Activated effector memory CD4-positive, alpha-beta T cell treated with anti-CD3 and anti-CD28 coated beads, Interleukin-2, amount 50 U/mL, for 16 hours (primary cell): ENCODE data around the gene DNAJC30.
A peak's percentile ranks its signal among the peaks of the same experiment; 100 is the strongest.

ENCODE experiments used
- DNase-seq: peaks from one replicate; pipeline ENCODE4 v3.0.0-alpha.2; 2020

DNAJC30 gene

GRCh38 chr7:73707045-73707631 lies 23.9 kb upstream of the DNAJC30 start:
- DNase-seq, result no peak

GRCh38 chr7:73706126-73707044 lies 23.1 kb upstream of the DNAJC30 start:
- DNase-seq, result peak; percentile 74

GRCh38 chr7:73705551-73705920 lies 22.3 kb upstream of the DNAJC30 start:
- no peak for DNase-seq

GRCh38 chr7:73704640-73705550 lies 21.6 kb upstream of the DNAJC30 start:
- no peak for DNase-seq

GRCh38 chr7:73703757-73704639 lies 20.7 kb upstream of the DNAJC30 start:
- peak; percentile 71 for DNase-seq

- DNase-seq, result no peak
Measured at GRCh38 chr7:73703225-73703624, 20.0 kb upstream of the DNAJC30 start.

GRCh38 chr7:73702665-73703064 lies 19.4 kb upstream of the DNAJC30 start:
- no peak for DNase-seq

GRCh38 chr7:73702226-73702625 lies 19.0 kb upstream of the DNAJC30 start:
- no peak for DNase-seq

GRCh38 chr7:73701357-73701995 lies 18.2 kb upstream of the DNAJC30 start:
- peak; percentile 73 for DNase-seq

GRCh38 chr7:73700581-73701134 lies 17.4 kb upstream of the DNAJC30 start:
- no peak for DNase-seq

GRCh38 chr7:73700069-73700423 lies 16.8 kb upstream of the DNAJC30 start:
- DNase-seq, result no peak

- no peak for DNase-seq
Measured at GRCh38 chr7:73699370-73700068, 16.3 kb upstream of the DNAJC30 start.

- no peak for DNase-seq
Measured at GRCh38 chr7:73698410-73698809, 15.2 kb upstream of the DNAJC30 start.

- no peak for DNase-seq
Measured at GRCh38 chr7:73696372-73696771, 13.1 kb upstream of the DNAJC30 start.

- DNase-seq, result no peak
Measured at GRCh38 chr7:73690646-73691045, 7.4 kb upstream of the DNAJC30 start.

GRCh38 chr7:73688288-73688687 lies 5.0 kb upstream of the DNAJC30 start:
- DNase-seq, result no peak

GRCh38 chr7:73685311-73685710 lies 2.1 kb upstream of the DNAJC30 start:
- DNase-seq, result no peak

GRCh38 chr7:73683788-73684693 lies 788 bp upstream of the DNAJC30 start:
- DNase-seq, result no peak

- no peak for DNase-seq
Measured at GRCh38 chr7:73682745-73683055, 553 bp downstream of the DNAJC30 start.

- DNase-seq, result no peak
Measured at GRCh38 chr7:73681031-73681430, 2.2 kb downstream of the DNAJC30 start.
